ENCODE results near the gene SLC2A4RG. TPM values are rescaled to one million over a fixed set of nuclear protein-coding genes. Genes with fewer than 3 reads are reported as not detected.
"Not testable (repeated sequence)": the region's sequence is repeated elsewhere in the genome, so short reads cannot be mapped to it uniquely, and the experiment has no call there.

SLC2A4RG gene
- total RNA-seq, 1 donor from 2014 or later: 12.0 TPM

GRCh38 chr20:63774306-63774705 lies 34.7 kb downstream of the SLC2A4RG start:
- no peak overlapping the region for H3K9ac ChIP-seq
- H3K4me1 ChIP-seq: peaks cover 6% of the 10 kb centered on the region
- peaks cover 8% of the 10 kb centered on the region for H3K79me2 ChIP-seq (ENCODE audit: low read depth)
- H3K27ac ChIP-seq: no peak overlapping the region
- no peaks in the 10 kb centered on the region for H3K9me3 ChIP-seq (ENCODE audit: low read depth)
- H3K4me2 ChIP-seq: no peak overlapping the region
- H3K4me3 ChIP-seq: no peak overlapping the region
- H3K9me3 Mint-ChIP-seq: no peaks in the 10 kb centered on the region
- no peak overlapping the region for H3K27ac Mint-ChIP-seq
- DNase-seq (ENCODE audit: low spot score): no peak
- H3K4me3 Mint-ChIP-seq: peak overlapping the region; percentile 61
- H4K20me1 ChIP-seq (ENCODE audit: low read depth): peaks cover 4% of the 10 kb centered on the region
- no peaks in the 10 kb centered on the region for H3K36me3 ChIP-seq
- no peak overlapping the region for H2AFZ ChIP-seq (replicated peaks)
- peaks cover 3% of the 10 kb centered on the region for H3K27me3 Mint-ChIP-seq (ENCODE audit: insufficient read depth, low read depth)
- no peaks in the 10 kb centered on the region for H3K27me3 ChIP-seq
- peaks cover 15% of the 10 kb centered on the region for H3K4me1 Mint-ChIP-seq
- peaks cover 15% of the 10 kb centered on the region for H3F3A ChIP-seq (ENCODE audit: low read depth)
- no peak for TF ChIP-seq EZH2 (IDR thresholded peaks at IDR 0.05)
- TF ChIP-seq, protein P1, sequence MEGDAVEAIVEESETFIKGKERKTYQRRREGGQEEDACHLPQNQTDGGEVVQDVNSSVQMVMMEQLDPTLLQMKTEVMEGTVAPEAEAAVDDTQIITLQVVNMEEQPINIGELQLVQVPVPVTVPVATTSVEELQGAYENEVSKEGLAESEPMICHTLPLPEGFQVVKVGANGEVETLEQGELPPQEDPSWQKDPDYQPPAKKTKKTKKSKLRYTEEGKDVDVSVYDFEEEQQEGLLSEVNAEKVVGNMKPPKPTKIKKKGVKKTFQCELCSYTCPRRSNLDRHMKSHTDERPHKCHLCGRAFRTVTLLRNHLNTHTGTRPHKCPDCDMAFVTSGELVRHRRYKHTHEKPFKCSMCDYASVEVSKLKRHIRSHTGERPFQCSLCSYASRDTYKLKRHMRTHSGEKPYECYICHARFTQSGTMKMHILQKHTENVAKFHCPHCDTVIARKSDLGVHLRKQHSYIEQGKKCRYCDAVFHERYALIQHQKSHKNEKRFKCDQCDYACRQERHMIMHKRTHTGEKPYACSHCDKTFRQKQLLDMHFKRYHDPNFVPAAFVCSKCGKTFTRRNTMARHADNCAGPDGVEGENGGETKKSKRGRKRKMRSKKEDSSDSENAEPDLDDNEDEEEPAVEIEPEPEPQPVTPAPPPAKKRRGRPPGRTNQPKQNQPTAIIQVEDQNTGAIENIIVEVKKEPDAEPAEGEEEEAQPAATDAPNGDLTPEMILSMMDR (IDR thresholded peaks at IDR 0.05): no peak
- no peak for TF ChIP-seq EZH2phosphoT487 (IDR thresholded peaks at IDR 0.05)
- peaks cover 4% of the 10 kb centered on the region for H3K36me3 Mint-ChIP-seq

- Histone ChIP-seq H3K27me3 (no peaks in the 10 kb centered on the region), H3K4me3 (peak overlapping the region; percentile 44), H3K9ac (no peak overlapping the region), H3K9me3 (ENCODE audit: low read depth) (no peaks in the 10 kb centered on the region), H2AFZ (replicated peaks) (peak overlapping the region; percentile 75), H3K79me2 (ENCODE audit: low read depth) (peaks cover 8% of the 10 kb centered on the region), H3K36me3 (no peaks in the 10 kb centered on the region), H3K4me2 (peak overlapping the region; percentile 78), H3F3A (ENCODE audit: low read depth) (peaks cover 15% of the 10 kb centered on the region), H3K4me1 (peaks cover 6% of the 10 kb centered on the region), H3K27ac (no peak overlapping the region), H4K20me1 (ENCODE audit: low read depth) (peaks cover 4% of the 10 kb centered on the region)
- peaks cover 15% of the 10 kb centered on the region for H3K4me1 Mint-ChIP-seq
- no peaks in the 10 kb centered on the region for H3K9me3 Mint-ChIP-seq
- H3K4me3 Mint-ChIP-seq: peak overlapping the region; percentile 80
- peak; percentile 95 for DNase-seq (ENCODE audit: low spot score)
- H3K27me3 Mint-ChIP-seq (ENCODE audit: insufficient read depth, low read depth): peaks cover 3% of the 10 kb centered on the region
- H3K36me3 Mint-ChIP-seq: peaks cover 4% of the 10 kb centered on the region
- TF ChIP-seq, protein P1 (IDR thresholded peaks at IDR 0.05): peak; percentile 83
- no peak for TF ChIP-seq EZH2 (IDR thresholded peaks at IDR 0.05)
- no peak for TF ChIP-seq EZH2phosphoT487 (IDR thresholded peaks at IDR 0.05)
- peak overlapping the region; percentile 97 for H3K27ac Mint-ChIP-seq
Measured at GRCh38 chr20:63775096-63775978, 35.8 kb downstream of the SLC2A4RG start.

DNA sequence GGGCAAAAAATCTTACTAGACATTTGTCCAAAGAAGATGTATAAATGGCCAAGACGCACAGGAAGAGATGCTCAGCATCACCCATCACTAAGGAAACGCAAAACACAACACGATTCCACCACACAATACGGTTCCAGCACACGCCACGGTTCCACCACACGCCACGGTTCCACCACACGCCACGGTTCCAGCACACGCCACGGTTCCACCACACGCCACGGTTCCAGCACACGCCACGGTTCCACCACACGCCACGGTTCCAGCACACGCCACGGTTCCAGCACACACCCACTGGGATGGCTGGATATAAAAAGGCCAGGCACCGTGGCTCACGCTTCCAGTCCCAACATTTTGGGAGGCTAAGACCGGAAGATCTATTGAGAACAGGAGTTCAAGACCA lies 37.3 kb downstream of the SLC2A4RG start:
- H3K27me3 Mint-ChIP-seq (ENCODE audit: insufficient read depth, low read depth); H3K36me3 ChIP-seq; H3K27me3 ChIP-seq: not testable (repeated sequence)

DNA sequence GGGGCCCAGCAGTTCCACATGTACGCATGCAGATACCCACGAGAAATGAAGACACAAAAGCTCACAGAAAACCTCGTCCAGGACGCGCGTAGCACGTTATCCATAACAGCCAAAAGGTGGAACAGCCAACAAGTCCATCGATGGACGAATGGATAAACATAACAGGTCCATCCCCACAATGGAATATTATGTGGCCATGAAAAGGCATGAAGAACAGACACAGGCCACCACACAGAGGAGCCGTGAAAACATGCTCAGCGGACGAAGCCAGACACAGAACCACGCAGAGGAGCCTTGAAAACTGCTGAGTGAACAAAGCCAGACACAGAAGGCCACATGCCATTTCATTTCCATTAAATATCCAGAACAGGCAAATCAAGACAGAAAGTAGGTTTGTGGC lies 38.0 kb downstream of the SLC2A4RG start:
- TF ChIP-seq EZH2phosphoT487 (IDR thresholded peaks at IDR 0.05) (no peak), EZH2 (IDR thresholded peaks at IDR 0.05) (no peak)
- TF ChIP-seq, protein P1 (IDR thresholded peaks at IDR 0.05): no peak
- Mint-ChIP-seq H3K9me3 (no peaks in the 10 kb centered on the region), H3K27me3 (ENCODE audit: insufficient read depth, low read depth) (peaks cover 6% of the 10 kb centered on the region), H3K4me3 (peak overlapping the region; percentile 33), H3K4me1 (peaks cover 15% of the 10 kb centered on the region), H3K36me3 (peaks cover 6% of the 10 kb centered on the region), H3K27ac (no peak overlapping the region)
- Histone ChIP-seq H3K27ac (no peak overlapping the region), H3K79me2 (ENCODE audit: low read depth) (peaks cover 8% of the 10 kb centered on the region), H3F3A (ENCODE audit: low read depth) (peaks cover 15% of the 10 kb centered on the region), H3K9ac (no peak overlapping the region), H3K36me3 (no peaks in the 10 kb centered on the region), H3K4me3 (no peak overlapping the region), H2AFZ (replicated peaks) (no peak overlapping the region), H3K9me3 (ENCODE audit: low read depth) (no peaks in the 10 kb centered on the region), H3K27me3 (no peaks in the 10 kb centered on the region), H3K4me1 (peaks cover 6% of the 10 kb centered on the region), H3K4me2 (no peak overlapping the region), H4K20me1 (ENCODE audit: low read depth) (peaks cover 4% of the 10 kb centered on the region)
- DNase-seq (ENCODE audit: low spot score): no peak

More for the DNA sequence above, 37.3 kb downstream of the SLC2A4RG start:
- peaks cover 15% of the 10 kb centered on the region for H3K4me1 Mint-ChIP-seq
- not testable (repeated sequence) for H3K27ac Mint-ChIP-seq; H3K4me1 ChIP-seq; H3K36me3 Mint-ChIP-seq; H3K9me3 ChIP-seq (ENCODE audit: low read depth); H3K9ac ChIP-seq; H3K4me2 ChIP-seq; H3K79me2 ChIP-seq (ENCODE audit: low read depth); H4K20me1 ChIP-seq (ENCODE audit: low read depth); H2AFZ ChIP-seq (replicated peaks); H3K4me3 ChIP-seq; H3K27ac ChIP-seq; H3K4me3 Mint-ChIP-seq; DNase-seq (ENCODE audit: low spot score); H3K9me3 Mint-ChIP-seq
- H3F3A ChIP-seq (ENCODE audit: low read depth): peaks cover 15% of the 10 kb centered on the region
